RCC 7860 (cell line): Measurements from ENCODE around the gene SURF2.
"Not testable (repeated sequence)": the region's sequence is repeated elsewhere in the genome, so short reads cannot be mapped to it uniquely, and the experiment has no call there.

ENCODE experiments used
- DNase-seq: peaks from one replicate; pipeline ENCODE4 v3.0.0-alpha.2; 2015; ENCODE audit warnings: low spot score
- FAIRE-seq: peaks from 2 replicates; lab custom pipeline; 2012; peaks lifted over from hg19 to GRCh38; lab: Jason Lieb, UNC

The SURF2 gene

GRCh38 chr9:133375724-133376654 lies 19.6 kb downstream of the SURF2 start, which contains the start of the genes STKLD1 and SURF4:
STKLD1 (plus strand) TSS chr9:133376366; CDS start chr9:133376474, 108 bp downstream.
SURF4 (minus strand) TSS chr9:133376060; CDS start chr9:133375969, 91 bp downstream.
- DNase-seq: peak; percentile 86
- no peak for FAIRE-seq

- not testable (repeated sequence) for FAIRE-seq, DNase-seq
Measured at GRCh38 chr9:133377280-133377679, 20.9 kb downstream of the SURF2 start.

GRCh38 chr9:133377721-133378216 lies 21.4 kb downstream of the SURF2 start:
- FAIRE-seq (no peak), DNase-seq (no peak)

- no peak for FAIRE-seq
- no peak for DNase-seq
Measured at GRCh38 chr9:133378408-133378962, 22.1 kb downstream of the SURF2 start.

- DNase-seq (no peak), FAIRE-seq (no peak)
Measured at GRCh38 chr9:133379153-133380086, 23.1 kb downstream of the SURF2 start.

- FAIRE-seq: no peak
- no peak for DNase-seq
Measured at GRCh38 chr9:133380734-133381133, 24.4 kb downstream of the SURF2 start.

- no peak for FAIRE-seq
- no peak for DNase-seq
Measured at GRCh38 chr9:133382507-133383141, 26.3 kb downstream of the SURF2 start.

GRCh38 chr9:133383438-133383837 lies 27.1 kb downstream of the SURF2 start:
- DNase-seq: no peak
- no peak for FAIRE-seq

GRCh38 chr9:133384736-133385321 lies 28.5 kb downstream of the SURF2 start:
- FAIRE-seq (no peak), DNase-seq (no peak)

- FAIRE-seq (no peak), DNase-seq (no peak)
Measured at GRCh38 chr9:133385452-133385851, 29.1 kb downstream of the SURF2 start.

GRCh38 chr9:133386338-133386737 lies 30.0 kb downstream of the SURF2 start:
- DNase-seq: no peak
- no peak for FAIRE-seq

- DNase-seq (no peak), FAIRE-seq (no peak)
Measured at GRCh38 chr9:133387680-133388079, 31.3 kb downstream of the SURF2 start.

GRCh38 chr9:133389025-133389557 lies 32.7 kb downstream of the SURF2 start:
- FAIRE-seq (no peak), DNase-seq (no peak)

GRCh38 chr9:133389562-133389961 lies 33.2 kb downstream of the SURF2 start:
- DNase-seq (no peak), FAIRE-seq (no peak)

- no peak for FAIRE-seq
- DNase-seq: no peak
Measured at GRCh38 chr9:133390713-133391112, 34.4 kb downstream of the SURF2 start.

- DNase-seq, FAIRE-seq: not testable (repeated sequence)
Measured at GRCh38 chr9:133391449-133391848, 35.1 kb downstream of the SURF2 start.

- FAIRE-seq, DNase-seq: not testable (repeated sequence)
Measured at GRCh38 chr9:133392308-133392707, 36.0 kb downstream of the SURF2 start.

GRCh38 chr9:133393399-133393798 lies 37.0 kb downstream of the SURF2 start:
- no peak for FAIRE-seq
- DNase-seq: no peak

GRCh38 chr9:133394687-133395271 lies 38.4 kb downstream of the SURF2 start:
- FAIRE-seq: no peak
- DNase-seq: no peak
